ENCODE measurements around the gene ISCA2. TPM values are rescaled to one million over a fixed set of nuclear protein-coding genes. Genes with fewer than 3 reads are reported as not detected.

ISCA2 gene
- total RNA-seq, 2 donors from 2014 or later, result 40.5 to 58.1 TPM

- Histone ChIP-seq H3K9me3 (ENCODE audit: control insufficient read depth, low read length) (no peaks in the 10 kb centered on the region), H3K9ac (ENCODE audit: extremely low read depth, low read length, poor library complexity, severe bottlenecking) (no peak overlapping the region), H3K4me1 (ENCODE audit: control insufficient read depth, insufficient read depth, low read length) (no peaks in the 10 kb centered on the region), H3K27me3 (ENCODE audit: control insufficient read depth, insufficient read depth, low read length, poor library complexity, severe bottlenecking) (no peaks in the 10 kb centered on the region), H3K4me3 (ENCODE audit: low read length) (no peak overlapping the region), H3K27ac (ENCODE audit: low read depth, low read length) (no peak overlapping the region), H3K36me3 (ENCODE audit: control insufficient read depth, insufficient read depth, low read length) (no peaks in the 10 kb centered on the region)
- Mint-ChIP-seq H3K9me3 (no peaks in the 10 kb centered on the region), H3K27ac (no peak overlapping the region), H3K27me3 (ENCODE audit: insufficient read depth) (peaks cover 15% of the 10 kb centered on the region), H3K4me1 (peaks cover 9% of the 10 kb centered on the region), H3K4me3 (no peak overlapping the region), H3K36me3 (ENCODE audit: low read depth) (no peaks in the 10 kb centered on the region)
- 82 to 88% methylated on average over 2 to 5 of the region's 5 CpGs for WGBS, 2 experiments (ENCODE audit: insufficient coverage in 1 of 2, insufficient read length in 1 of 2)
- peak; percentile 38 for DNase-seq
- TF ChIP-seq, protein P1, sequence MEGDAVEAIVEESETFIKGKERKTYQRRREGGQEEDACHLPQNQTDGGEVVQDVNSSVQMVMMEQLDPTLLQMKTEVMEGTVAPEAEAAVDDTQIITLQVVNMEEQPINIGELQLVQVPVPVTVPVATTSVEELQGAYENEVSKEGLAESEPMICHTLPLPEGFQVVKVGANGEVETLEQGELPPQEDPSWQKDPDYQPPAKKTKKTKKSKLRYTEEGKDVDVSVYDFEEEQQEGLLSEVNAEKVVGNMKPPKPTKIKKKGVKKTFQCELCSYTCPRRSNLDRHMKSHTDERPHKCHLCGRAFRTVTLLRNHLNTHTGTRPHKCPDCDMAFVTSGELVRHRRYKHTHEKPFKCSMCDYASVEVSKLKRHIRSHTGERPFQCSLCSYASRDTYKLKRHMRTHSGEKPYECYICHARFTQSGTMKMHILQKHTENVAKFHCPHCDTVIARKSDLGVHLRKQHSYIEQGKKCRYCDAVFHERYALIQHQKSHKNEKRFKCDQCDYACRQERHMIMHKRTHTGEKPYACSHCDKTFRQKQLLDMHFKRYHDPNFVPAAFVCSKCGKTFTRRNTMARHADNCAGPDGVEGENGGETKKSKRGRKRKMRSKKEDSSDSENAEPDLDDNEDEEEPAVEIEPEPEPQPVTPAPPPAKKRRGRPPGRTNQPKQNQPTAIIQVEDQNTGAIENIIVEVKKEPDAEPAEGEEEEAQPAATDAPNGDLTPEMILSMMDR (conservative IDR thresholded peaks at IDR 0.05), result no peak
These were observed 14.3 kb downstream of the ISCA2 start for GRCh38 chr14:74507840-74508239.

- Histone ChIP-seq H3K27ac (ENCODE audit: low read depth, low read length) (no peak overlapping the region), H3K27me3 (ENCODE audit: control insufficient read depth, insufficient read depth, low read length, poor library complexity, severe bottlenecking) (no peaks in the 10 kb centered on the region), H3K9me3 (ENCODE audit: control insufficient read depth, low read length) (no peaks in the 10 kb centered on the region), H3K36me3 (ENCODE audit: control insufficient read depth, insufficient read depth, low read length) (no peaks in the 10 kb centered on the region), H3K4me3 (ENCODE audit: low read length) (no peak overlapping the region), H3K4me1 (ENCODE audit: control insufficient read depth, insufficient read depth, low read length) (no peaks in the 10 kb centered on the region), H3K9ac (ENCODE audit: extremely low read depth, low read length, poor library complexity, severe bottlenecking) (no peak overlapping the region)
- 54 to 60% methylated on average over 12 to 14 of the region's 15 CpGs for WGBS, 2 experiments (ENCODE audit: insufficient coverage in 1 of 2, insufficient read length in 1 of 2)
- Mint-ChIP-seq H3K9me3 (peaks cover 3% of the 10 kb centered on the region), H3K27ac (no peak overlapping the region), H3K36me3 (ENCODE audit: low read depth) (no peaks in the 10 kb centered on the region), H3K4me3 (no peak overlapping the region), H3K4me1 (peaks cover 9% of the 10 kb centered on the region), H3K27me3 (ENCODE audit: insufficient read depth) (peaks cover 15% of the 10 kb centered on the region)
- peak; percentile 93 for DNase-seq
- TF ChIP-seq, protein P1 (conservative IDR thresholded peaks at IDR 0.05), result peak; percentile 95
These were observed 14.7 kb downstream of the ISCA2 start for GRCh38 chr14:74508292-74508731.

GRCh38 chr14:74508844-74509428 lies 15.4 kb downstream of the ISCA2 start:
- Histone ChIP-seq H3K9ac (ENCODE audit: extremely low read depth, low read length, poor library complexity, severe bottlenecking) (no peak overlapping the region), H3K36me3 (ENCODE audit: control insufficient read depth, insufficient read depth, low read length) (no peaks in the 10 kb centered on the region), H3K27ac (ENCODE audit: low read depth, low read length) (no peak overlapping the region), H3K4me1 (ENCODE audit: control insufficient read depth, insufficient read depth, low read length) (peaks cover 2% of the 10 kb centered on the region), H3K4me3 (ENCODE audit: low read length) (no peak overlapping the region), H3K27me3 (ENCODE audit: control insufficient read depth, insufficient read depth, low read length, poor library complexity, severe bottlenecking) (no peaks in the 10 kb centered on the region), H3K9me3 (ENCODE audit: control insufficient read depth, low read length) (no peaks in the 10 kb centered on the region)
- peaks cover 12% of the 10 kb centered on the region for H3K4me1 Mint-ChIP-seq
- DNase-seq, result peak; percentile 43
- H3K36me3 Mint-ChIP-seq (ENCODE audit: low read depth), result no peaks in the 10 kb centered on the region
- TF ChIP-seq, protein P1 (conservative IDR thresholded peaks at IDR 0.05), result no peak
- whole genome bisulfite sequencing, 2 experiments (ENCODE audit: insufficient coverage in 1 of 2, insufficient read length in 1 of 2), result 33 to 89% methylated on average over 1 to 13 of the region's 13 CpGs
- peaks cover 15% of the 10 kb centered on the region for H3K27me3 Mint-ChIP-seq (ENCODE audit: insufficient read depth)
- H3K4me3 Mint-ChIP-seq, result no peak overlapping the region
- peaks cover 3% of the 10 kb centered on the region for H3K9me3 Mint-ChIP-seq
- no peak overlapping the region for H3K27ac Mint-ChIP-seq

Measured in endodermal cell (in vitro differentiated cells).